NCI-H1436 treated with DMSO at 0.1 percent for 48 hours (cell line): ENCODE data around the gene IGSF21.
"Not testable (repeated sequence)": the region's sequence is repeated elsewhere in the genome, so short reads cannot be mapped to it uniquely, and the experiment has no call there.

Experiments
- DNase-seq: peaks from one replicate; lab custom pipeline; 2025; lab: John Stamatoyannopoulos, UW

Gene IGSF21

GRCh38 chr1:18407166-18408045, 299.8 kb downstream of the IGSF21 start:
- no peak for DNase-seq

- no peak for DNase-seq
Measured at GRCh38 chr1:18408656-18409370, 301.2 kb downstream of the IGSF21 start.

GRCh38 chr1:18409609-18410237, 302.1 kb downstream of the IGSF21 start:
- DNase-seq = no peak

GRCh38 chr1:18410407-18410806, 302.8 kb downstream of the IGSF21 start:
- DNase-seq = no peak

- DNase-seq = no peak
Measured at GRCh38 chr1:18411321-18411720, 303.7 kb downstream of the IGSF21 start.

- DNase-seq = no peak
Measured at GRCh38 chr1:18411820-18412641, 304.4 kb downstream of the IGSF21 start.

- no peak for DNase-seq
Measured at GRCh38 chr1:18412882-18413353, 305.3 kb downstream of the IGSF21 start.

GRCh38 chr1:18413541-18414305, 306.1 kb downstream of the IGSF21 start:
- DNase-seq = no peak

- no peak for DNase-seq
Measured at GRCh38 chr1:18414321-18414720, 306.7 kb downstream of the IGSF21 start.

GRCh38 chr1:18414872-18415447, 307.4 kb downstream of the IGSF21 start:
- DNase-seq = no peak

- no peak for DNase-seq
Measured at GRCh38 chr1:18415448-18416027, 307.9 kb downstream of the IGSF21 start.

- DNase-seq = not testable (repeated sequence)
Measured at GRCh38 chr1:18416126-18416525, 308.5 kb downstream of the IGSF21 start.

GRCh38 chr1:18417316-18418269, 310.0 kb downstream of the IGSF21 start:
- no peak for DNase-seq

GRCh38 chr1:18419113-18419844, 311.7 kb downstream of the IGSF21 start:
- DNase-seq = no peak

- DNase-seq = no peak
Measured at GRCh38 chr1:18419845-18420184, 312.2 kb downstream of the IGSF21 start.

GRCh38 chr1:18422076-18422777, 314.6 kb downstream of the IGSF21 start:
- DNase-seq = no peak

- DNase-seq = no peak
Measured at GRCh38 chr1:18422954-18423353, 315.4 kb downstream of the IGSF21 start.

- no peak for DNase-seq
Measured at GRCh38 chr1:18426580-18426979, 319.0 kb downstream of the IGSF21 start.
